Measurements from ENCODE around the gene SLC25A36.

Gene SLC25A36

DNA sequence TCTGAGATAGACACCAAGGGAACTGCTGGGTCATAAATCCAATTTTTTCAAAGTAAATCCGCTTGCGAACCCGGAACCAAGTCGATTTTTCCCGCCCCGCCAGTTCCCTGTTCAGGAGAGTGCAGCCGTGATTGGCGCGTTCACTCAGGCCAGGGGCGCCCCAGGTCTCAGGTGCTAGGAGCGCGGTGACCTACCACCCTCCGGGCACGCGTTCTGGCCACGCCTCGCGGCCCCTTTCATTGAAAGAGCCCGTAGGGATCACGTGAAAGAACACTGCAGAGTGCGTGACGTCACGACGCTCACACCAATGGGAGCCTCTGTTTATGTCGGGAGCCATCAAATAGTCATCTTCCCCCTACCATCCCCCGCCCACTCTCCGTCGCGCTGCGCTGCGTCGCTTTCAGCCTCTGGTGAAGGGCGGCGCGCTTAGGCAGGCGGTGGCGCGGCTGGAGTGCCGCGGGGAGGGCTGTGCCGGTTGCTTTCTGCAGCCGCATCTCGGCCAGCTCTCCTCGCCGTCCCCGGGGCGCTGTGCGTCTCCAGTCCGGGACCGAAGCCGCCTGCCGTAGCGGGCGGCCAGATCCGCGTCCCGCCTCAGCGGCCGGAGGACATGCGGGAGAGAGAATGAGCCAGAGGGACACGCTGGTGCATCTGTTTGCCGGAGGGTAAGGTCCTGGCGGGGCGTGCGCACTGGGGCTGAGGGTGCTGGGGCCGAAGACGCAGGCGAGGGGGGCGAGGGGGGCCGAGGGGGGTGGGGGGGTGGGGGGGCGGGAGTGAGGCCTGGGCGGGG lies at the start of gene SLC25A36:
TSS of gene SLC25A36 (plus strand) at position 403 of the 787 bp plus-strand sequence. CDS start at position 622, 219 bp downstream.
- peak; percentile 91 for DNase-seq (ENCODE audit: low read depth, low spot score)

- no peak for DNase-seq (ENCODE audit: low read depth, low spot score)
Measured at GRCh38 chr3:140896997-140897396, 44.6 kb upstream of the SLC25A36 start.

- no peak for DNase-seq (ENCODE audit: low read depth, low spot score)
Measured at GRCh38 chr3:140898340-140899180, 43.1 kb upstream of the SLC25A36 start.

GRCh38 chr3:140899363-140899762 lies 42.3 kb upstream of the SLC25A36 start:
- no peak for DNase-seq (ENCODE audit: low read depth, low spot score)

DNA sequence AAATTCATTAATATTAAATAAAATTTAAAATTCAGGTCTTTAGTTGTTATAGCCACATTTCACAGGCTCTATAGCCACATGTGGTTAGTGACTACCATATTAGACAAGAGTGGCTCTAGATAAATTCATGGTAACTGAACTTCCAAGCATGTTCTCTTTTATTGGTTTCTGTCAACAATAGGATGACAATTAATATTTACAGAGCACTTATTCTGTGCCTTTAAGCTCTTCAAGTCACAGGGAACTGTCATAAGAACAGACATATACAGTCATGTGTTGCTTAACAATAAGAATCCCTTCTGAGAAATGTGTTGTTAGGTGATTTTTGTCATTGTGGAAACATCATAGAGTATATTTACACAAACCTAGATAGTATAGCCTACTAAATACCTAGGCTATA lies 38.8 kb upstream of the SLC25A36 start:
- no peak for DNase-seq (ENCODE audit: low read depth, low spot score)

- no peak for DNase-seq (ENCODE audit: low read depth, low spot score)
Measured at GRCh38 chr3:140903196-140903595, 38.4 kb upstream of the SLC25A36 start.

- DNase-seq (ENCODE audit: low read depth, low spot score), result no peak
Measured at GRCh38 chr3:140904521-140904920, 37.1 kb upstream of the SLC25A36 start.

GRCh38 chr3:140905559-140905958 lies 36.1 kb upstream of the SLC25A36 start:
- no peak for DNase-seq (ENCODE audit: low read depth, low spot score)

GRCh38 chr3:140906785-140907184 lies 34.9 kb upstream of the SLC25A36 start:
- DNase-seq (ENCODE audit: low read depth, low spot score), result no peak

- no peak for DNase-seq (ENCODE audit: low read depth, low spot score)
Measured at GRCh38 chr3:140910860-140911259, 30.8 kb upstream of the SLC25A36 start.

- no peak for DNase-seq (ENCODE audit: low read depth, low spot score)
Measured at GRCh38 chr3:140911822-140912221, 29.8 kb upstream of the SLC25A36 start.

DNA sequence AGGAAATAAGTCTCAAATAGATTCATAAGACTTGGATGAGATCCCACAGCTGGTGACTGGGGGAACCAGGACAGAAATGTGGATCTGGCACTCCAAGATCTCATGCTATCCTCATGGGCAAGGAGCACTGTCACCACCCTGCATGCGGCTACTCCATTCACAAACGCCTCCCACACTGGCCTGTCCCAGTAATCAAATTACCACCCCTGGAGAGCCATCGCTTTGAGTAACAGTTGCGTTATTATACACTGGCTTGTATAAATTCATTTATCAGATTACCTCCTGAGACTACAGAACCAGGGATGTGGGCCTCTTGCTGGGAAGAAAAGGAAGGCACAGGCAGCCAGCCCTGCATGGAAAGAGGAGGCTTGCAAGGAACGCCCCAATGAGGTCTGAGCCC lies 27.9 kb upstream of the SLC25A36 start:
- no peak for DNase-seq (ENCODE audit: low read depth, low spot score)

DNA sequence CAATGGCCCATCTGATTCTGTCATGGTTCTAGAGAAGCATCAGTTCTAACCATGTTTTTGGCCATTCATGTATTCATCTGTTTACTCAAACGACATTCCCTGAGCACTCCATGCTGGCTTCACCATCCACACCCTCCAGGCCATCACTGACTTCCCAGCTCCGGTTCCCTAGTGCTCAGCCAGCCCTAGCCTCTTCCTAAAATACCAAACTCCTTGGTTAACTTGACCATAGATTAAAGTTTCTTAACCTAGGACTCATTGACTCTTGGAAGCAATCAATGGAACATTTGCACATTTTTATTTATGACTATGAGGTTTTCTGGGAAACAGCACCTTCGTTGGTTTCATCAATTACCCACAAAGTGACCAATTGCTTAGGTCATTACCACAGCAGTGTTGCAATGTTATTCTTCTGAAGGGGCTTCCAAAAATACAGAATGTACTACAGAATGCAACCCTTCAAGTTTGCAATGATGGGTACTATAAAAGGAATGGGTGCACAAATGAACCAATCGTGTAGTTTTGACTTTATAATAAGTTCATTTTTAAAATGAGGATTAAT lies 27.2 kb upstream of the SLC25A36 start:
- no peak for DNase-seq (ENCODE audit: low read depth, low spot score)

DNA sequence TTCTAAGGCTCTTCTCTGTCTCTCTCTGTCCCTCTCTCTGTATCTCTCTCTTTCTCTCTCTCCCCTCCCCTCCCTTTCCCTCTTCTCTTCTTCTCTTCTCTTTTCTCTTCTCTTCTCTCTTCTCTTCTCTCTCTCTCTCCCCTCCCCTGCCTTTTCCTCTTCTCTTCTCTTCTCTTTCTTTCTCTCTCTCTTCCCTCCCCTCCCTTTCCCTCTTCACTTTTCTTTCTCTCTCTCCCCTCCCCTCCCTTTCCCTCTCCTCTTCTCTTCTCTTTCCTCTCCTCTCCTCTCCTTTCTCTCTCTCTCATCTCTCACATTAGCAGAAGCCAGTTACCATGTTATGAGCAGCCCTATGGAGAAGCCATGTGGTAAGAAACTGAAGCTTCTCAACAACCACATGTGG lies 25.0 kb upstream of the SLC25A36 start:
- no peak for DNase-seq (ENCODE audit: low read depth, low spot score)

DNA sequence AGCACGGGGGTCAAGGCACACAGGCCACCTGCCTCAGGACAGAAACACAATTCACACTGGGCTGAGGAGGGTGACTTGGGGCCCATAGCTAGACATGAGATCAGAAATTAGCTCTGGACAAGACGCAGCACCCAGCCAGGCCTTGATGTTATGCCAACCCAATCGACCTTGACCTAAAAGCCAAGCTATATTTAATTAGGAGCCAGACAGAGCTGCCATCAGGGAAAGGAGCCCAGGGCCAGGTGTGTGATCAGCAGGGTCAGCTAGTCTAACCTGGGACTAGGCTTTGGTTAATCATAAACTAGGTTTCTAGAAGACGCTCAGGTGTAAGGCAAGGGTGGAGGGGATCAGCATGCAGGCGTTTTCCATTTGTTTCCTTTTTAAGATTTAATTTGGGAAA lies 23.9 kb upstream of the SLC25A36 start:
- no peak for DNase-seq (ENCODE audit: low read depth, low spot score)

- no peak for DNase-seq (ENCODE audit: low read depth, low spot score)
Measured at GRCh38 chr3:140920029-140920428, 21.6 kb upstream of the SLC25A36 start.

GRCh38 chr3:140922634-140923033 lies 19.0 kb upstream of the SLC25A36 start:
- DNase-seq (ENCODE audit: low read depth, low spot score), result no peak

- no peak for DNase-seq (ENCODE audit: low read depth, low spot score)
Measured at GRCh38 chr3:140924097-140924873, 17.4 kb upstream of the SLC25A36 start.

DNA sequence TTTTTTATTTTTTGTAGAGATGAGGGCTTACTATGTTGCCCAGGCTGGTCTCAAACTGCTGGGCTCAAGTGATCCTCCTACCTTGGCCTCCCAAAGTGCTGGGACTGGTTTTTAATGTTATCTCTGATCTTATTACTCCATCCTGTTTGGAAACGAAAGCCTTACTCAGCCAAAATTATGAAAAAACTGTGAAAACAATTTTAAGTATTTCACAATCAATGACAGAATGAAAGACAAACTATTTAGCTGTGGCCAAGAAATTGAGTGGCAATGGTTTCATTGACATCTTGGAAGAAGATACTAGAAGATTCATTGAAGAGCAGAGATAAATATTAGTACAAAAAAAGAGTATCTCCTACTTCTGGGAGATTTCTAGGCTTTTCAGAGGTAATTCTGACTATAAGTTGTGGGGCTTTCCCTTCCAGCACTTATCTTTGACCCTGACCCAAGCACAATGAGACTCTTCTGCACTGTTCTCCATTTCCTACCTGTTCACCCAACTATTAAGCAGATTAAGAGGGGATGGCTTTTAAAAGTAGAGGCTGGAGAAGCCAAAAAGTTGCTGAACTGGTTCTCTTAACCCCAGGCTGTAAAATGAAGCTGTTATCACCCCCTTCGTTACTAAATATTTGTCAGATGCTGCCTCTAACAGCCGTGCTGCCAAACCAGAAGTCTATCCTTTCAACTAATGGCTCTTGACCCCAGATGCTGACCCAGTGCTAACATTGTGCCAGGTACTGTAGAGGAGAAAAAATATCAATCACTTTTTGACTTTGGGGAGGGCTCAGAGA lies 14.2 kb upstream of the SLC25A36 start:
- no peak for DNase-seq (ENCODE audit: low read depth, low spot score)

DNA sequence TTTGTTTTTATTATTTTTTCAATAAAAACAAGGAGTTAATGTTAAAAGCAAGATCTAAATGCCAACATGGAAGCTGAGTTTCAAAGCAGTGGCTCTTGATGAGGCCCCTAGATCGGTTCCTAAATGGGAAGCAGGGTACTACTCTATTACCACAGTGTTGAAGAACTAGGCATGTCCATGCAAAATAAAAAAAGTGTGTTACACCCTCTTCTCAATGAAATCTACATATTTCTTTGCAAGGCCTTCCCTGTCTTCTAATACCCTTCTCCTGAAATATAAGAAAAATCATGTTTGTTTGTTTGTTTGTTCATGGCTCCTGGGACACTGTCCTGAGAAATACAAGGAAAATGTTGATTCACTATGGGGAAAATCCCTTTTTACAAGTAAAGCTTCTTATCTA lies 12.2 kb upstream of the SLC25A36 start:
- DNase-seq (ENCODE audit: low read depth, low spot score), result no peak

- no peak for DNase-seq (ENCODE audit: low read depth, low spot score)
Measured at GRCh38 chr3:140931016-140931454, 10.6 kb upstream of the SLC25A36 start.

All from activated CD4-positive, CD25-positive, alpha-beta regulatory T cell treated with anti-CD3 and anti-CD28 coated beads, Interleukin-2, amount 50 U/mL, for 16 hours (primary cell).